ENCODE measurements around the gene MRPL41. TPM values are rescaled to one million over a fixed set of nuclear protein-coding genes. Genes with fewer than 3 reads are reported as not detected.

Gene MRPL41
- total and polyA plus RNA-seq, 2 of the 13 experiments (the other 11 are each of a cell fraction or from before 2014, with no cell fraction given) = 20.9 to 54.0 TPM

DNA sequence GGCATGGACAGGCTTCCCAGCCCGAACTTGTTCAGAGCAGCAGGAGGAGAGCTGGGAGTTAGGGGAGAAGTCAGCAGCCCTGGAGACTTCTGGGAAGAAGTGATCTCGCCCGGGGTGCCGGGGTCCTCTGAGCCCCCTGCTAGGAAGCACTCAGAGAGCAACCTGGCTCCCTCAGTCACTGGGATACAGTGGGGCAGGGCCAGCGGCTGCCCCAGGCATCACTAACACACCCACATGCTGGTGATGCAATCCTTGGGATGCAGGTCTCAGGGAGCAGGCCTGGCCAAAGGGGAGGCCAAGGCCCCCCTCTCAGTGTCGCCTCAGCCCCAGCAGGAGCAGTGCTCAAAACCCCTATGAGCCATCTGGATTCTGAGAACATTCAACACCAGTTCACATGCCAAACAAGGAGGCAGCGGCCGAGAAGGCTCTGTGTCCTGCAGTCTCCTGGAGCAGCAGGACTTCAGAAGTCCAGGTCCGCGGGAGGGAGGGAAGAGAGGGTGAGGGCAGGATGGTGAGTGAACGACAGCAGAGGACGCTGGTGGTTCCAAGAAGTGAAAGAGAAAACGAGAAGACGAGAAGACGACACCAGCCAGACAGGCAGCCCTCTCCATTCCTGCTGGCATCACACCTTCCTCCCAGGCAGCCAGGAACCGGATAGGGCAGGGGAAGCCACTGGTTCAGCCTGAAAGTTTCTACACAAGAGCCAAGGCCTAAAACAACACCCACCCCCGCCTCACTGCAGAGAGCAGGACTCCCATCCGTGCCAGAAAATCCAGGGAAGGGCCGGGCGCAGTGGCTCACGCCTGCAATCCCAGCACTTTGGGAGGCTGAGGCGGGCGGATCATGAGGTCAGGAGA lies 3.8 kb upstream of the MRPL41 start:
- no peaks in the 10 kb centered on the region for H3K36me3 ChIP-seq (replicated peaks in 1 of 2; ENCODE audit: control insufficient read depth in 1 of 2, insufficient read depth in 2 of 2, low read length in 2 of 2)
- no TSS peak for BruUV-seq (replicated peaks)
- no peak overlapping the region for H3K4me3 ChIP-seq (replicated peaks in 1 of 3; ENCODE audit: insufficient read depth in 1 of 3, low read depth in 2 of 3, low read length in 3 of 3)
- intact Hi-C loops (cut with micrococcal nuclease; ENCODE audit: unreplicated experiment) (no loop called here), in situ Hi-C loops (cut with HindIII; ENCODE audit: extremely low pct_ligation_motif_present, low pct_unique_long_range_greater_than_20kb) (no loop called here)
- POLR2A ChIA-PET = no interaction called here
- CTCF ChIA-PET (ENCODE audit: low intra/inter-chr PET ratio, low total read pairs) = no interaction called here
- ATAC-seq (no peak), DNase-seq (ENCODE audit: low spot score) (no peak), FAIRE-seq (no peak)
- peaks cover 2% of the 10 kb centered on the region for H3K79me2 ChIP-seq (ENCODE audit: insufficient read depth, low read length)
- TF ChIP-seq CEBPB (IDR thresholded peaks at IDR 0.05; ENCODE audit: borderline replicate concordance, low read depth, low read length) (peak; percentile 54; the same call in 1 of the 2 replicates), ZFY (CRISPR knock-in tag; IDR thresholded peaks at IDR 0.05) (no peak), CEBPG (CRISPR knock-in tag; IDR thresholded peaks at IDR 0.05) (0 out of 2 replicates have a peak, but pooled peaks have one; percentile 11)
- TF ChIP-seq, protein P1, sequence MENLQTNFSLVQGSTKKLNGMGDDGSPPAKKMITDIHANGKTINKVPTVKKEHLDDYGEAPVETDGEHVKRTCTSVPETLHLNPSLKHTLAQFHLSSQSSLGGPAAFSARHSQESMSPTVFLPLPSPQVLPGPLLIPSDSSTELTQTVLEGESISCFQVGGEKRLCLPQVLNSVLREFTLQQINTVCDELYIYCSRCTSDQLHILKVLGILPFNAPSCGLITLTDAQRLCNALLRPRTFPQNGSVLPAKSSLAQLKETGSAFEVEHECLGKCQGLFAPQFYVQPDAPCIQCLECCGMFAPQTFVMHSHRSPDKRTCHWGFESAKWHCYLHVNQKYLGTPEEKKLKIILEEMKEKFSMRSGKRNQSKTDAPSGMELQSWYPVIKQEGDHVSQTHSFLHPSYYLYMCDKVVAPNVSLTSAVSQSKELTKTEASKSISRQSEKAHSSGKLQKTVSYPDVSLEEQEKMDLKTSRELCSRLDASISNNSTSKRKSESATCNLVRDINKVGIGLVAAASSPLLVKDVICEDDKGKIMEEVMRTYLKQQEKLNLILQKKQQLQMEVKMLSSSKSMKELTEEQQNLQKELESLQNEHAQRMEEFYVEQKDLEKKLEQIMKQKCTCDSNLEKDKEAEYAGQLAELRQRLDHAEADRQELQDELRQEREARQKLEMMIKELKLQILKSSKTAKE (CRISPR knock-in tag; IDR thresholded peaks at IDR 0.05; ENCODE audit: borderline replicate concordance) = no peak
- TF ChIP-seq, protein P2, sequence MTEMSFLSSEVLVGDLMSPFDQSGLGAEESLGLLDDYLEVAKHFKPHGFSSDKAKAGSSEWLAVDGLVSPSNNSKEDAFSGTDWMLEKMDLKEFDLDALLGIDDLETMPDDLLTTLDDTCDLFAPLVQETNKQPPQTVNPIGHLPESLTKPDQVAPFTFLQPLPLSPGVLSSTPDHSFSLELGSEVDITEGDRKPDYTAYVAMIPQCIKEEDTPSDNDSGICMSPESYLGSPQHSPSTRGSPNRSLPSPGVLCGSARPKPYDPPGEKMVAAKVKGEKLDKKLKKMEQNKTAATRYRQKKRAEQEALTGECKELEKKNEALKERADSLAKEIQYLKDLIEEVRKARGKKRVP (CRISPR knock-in tag; IDR thresholded peaks at IDR 0.05) = 0 out of 4 replicates have a peak, but pooled peaks of 1 of the 2 experiments have one; percentile 18
- TF ChIP-seq, protein P3, sequence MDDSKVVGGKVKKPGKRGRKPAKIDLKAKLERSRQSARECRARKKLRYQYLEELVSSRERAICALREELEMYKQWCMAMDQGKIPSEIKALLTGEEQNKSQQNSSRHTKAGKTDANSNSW (CRISPR knock-in tag; IDR thresholded peaks at IDR 0.05; ENCODE audit: borderline replicate concordance) = no peak
- TF ChIP-seq, protein P4, sequence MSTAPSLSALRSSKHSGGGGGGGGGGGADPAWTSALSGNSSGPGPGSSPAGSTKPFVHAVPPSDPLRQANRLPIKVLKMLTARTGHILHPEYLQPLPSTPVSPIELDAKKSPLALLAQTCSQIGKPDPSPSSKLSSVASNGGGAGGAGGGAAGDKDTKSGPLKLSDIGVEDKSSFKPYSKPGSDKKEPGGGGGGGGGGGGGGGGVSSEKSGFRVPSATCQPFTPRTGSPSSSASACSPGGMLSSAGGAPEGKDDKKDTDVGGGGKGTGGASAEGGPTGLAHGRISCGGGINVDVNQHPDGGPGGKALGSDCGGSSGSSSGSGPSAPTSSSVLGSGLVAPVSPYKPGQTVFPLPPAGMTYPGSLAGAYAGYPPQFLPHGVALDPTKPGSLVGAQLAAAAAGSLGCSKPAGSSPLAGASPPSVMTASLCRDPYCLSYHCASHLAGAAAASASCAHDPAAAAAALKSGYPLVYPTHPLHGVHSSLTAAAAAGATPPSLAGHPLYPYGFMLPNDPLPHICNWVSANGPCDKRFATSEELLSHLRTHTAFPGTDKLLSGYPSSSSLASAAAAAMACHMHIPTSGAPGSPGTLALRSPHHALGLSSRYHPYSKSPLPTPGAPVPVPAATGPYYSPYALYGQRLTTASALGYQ (CRISPR knock-in tag; IDR thresholded peaks at IDR 0.05) = no peak
- H2AFZ ChIP-seq (ENCODE audit: low read length) = no peak overlapping the region
- H3K27me3 ChIP-seq (ENCODE audit: control insufficient read depth in 1 of 2, insufficient read depth in 2 of 2, low read length in 2 of 2) = peaks cover 0 to 2% of the 10 kb centered on the region in 2 experiments; a peak in 2 of 5 replicates
- 81% methylated on average over 18 of the region's 23 CpGs for WGBS (ENCODE audit: low lambda C conversion rate)
- H3K9me3 ChIP-seq (ENCODE audit: low read length) = peaks cover 10% of the 10 kb centered on the region; the same call in 1 of the 2 replicates
- peaks cover 4% of the 10 kb centered on the region; the same call in 1 of the 2 replicates for H4K20me1 ChIP-seq (ENCODE audit: insufficient read depth, low read length)
- no peak overlapping the region for H3K27ac ChIP-seq (ENCODE audit: extremely low read length, insufficient read depth, low read length)
- H3K9ac ChIP-seq (ENCODE audit: insufficient read depth, low read depth, low read length) = no peak overlapping the region
- H3K4me1 ChIP-seq (ENCODE audit: insufficient read depth, low read length) = peaks cover 17% of the 10 kb centered on the region
- no peak overlapping the region for H3K4me2 ChIP-seq (ENCODE audit: low read depth, low read length)

All from HepG2 (cell line).